H7 (cell line): Measurements from ENCODE around the gene PCDHB2. TPM values are rescaled to one million over a fixed set of nuclear protein-coding genes. Genes with fewer than 3 reads are reported as not detected.
"Not testable (repeated sequence)": the region's sequence is repeated elsewhere in the genome, so short reads cannot be mapped to it uniquely, and the experiment has no call there.

Experiments used
- DNase-seq: peaks from one replicate; pipeline ENCODE4 v3.0.0; 2012
- H3K27me3 ChIP-seq: 2 replicates; pipeline ENCODE4 v1.6.0; 2011; ENCODE audit warnings: mild to moderate bottlenecking, low read length; ENCODE audit not compliant: control insufficient read depth, insufficient read depth
- H3K36me3 ChIP-seq: replicated peaks from 2 replicates; pipeline ENCODE4 v1.5.1; 2011; ENCODE audit warnings: low read length; ENCODE audit not compliant: control insufficient read depth, insufficient read depth
- H3K4me3 ChIP-seq: 2 replicates; pipeline ENCODE4 v1.5.1; 2011; ENCODE audit warnings: low read depth, mild to moderate bottlenecking, control low read depth, low read length, moderate library complexity; ENCODE audit not compliant: insufficient read depth
- total RNA-seq: library from RNA; depleted of rRNA; stranded (reverse); fragments of >200 nt; shearing (Covaris generic); gene quantifications from 2 replicates; pipeline ENCODE4 v1.2.3, GENCODE V29; 2014; rRNA removed

PCDHB2 gene
- total RNA-seq, 1 experiment from 2014 or later: 0.69 TPM

- no peak for DNase-seq
- H3K27me3 ChIP-seq: no peaks in the 10 kb centered on the region
- H3K36me3 ChIP-seq: no peaks in the 10 kb centered on the region
- H3K4me3 ChIP-seq: no peak overlapping the region
Observed at GRCh38 chr5:141119250-141119649, 24.8 kb downstream of the PCDHB2 start.

- peak; percentile 57 for DNase-seq
- H3K4me3 ChIP-seq: no peak within 1 kb of the TSS
- no peaks in the 10 kb centered on the region for H3K36me3 ChIP-seq
- H3K27me3 ChIP-seq: no peaks in the 10 kb centered on the region
Observed at GRCh38 chr5:141121563-141121962, 27.1 kb downstream of the PCDHB2 start, which contains the start of gene PCDHB4. PCDHB4 (plus strand) TSS chr5:141121818; CDS start chr5:141121999, 181 bp downstream.

- no peaks in the 10 kb centered on the region for H3K36me3 ChIP-seq
- no peaks in the 10 kb centered on the region for H3K27me3 ChIP-seq
- H3K4me3 ChIP-seq: no peak overlapping the region
- peak; percentile 18 for DNase-seq
Observed at GRCh38 chr5:141121985-141122384, 27.6 kb downstream of the PCDHB2 start.

GRCh38 chr5:141123396-141124135 lies 29.2 kb downstream of the PCDHB2 start:
- not testable (repeated sequence) for H3K27me3 ChIP-seq, H3K4me3 ChIP-seq, DNase-seq, H3K36me3 ChIP-seq

GRCh38 chr5:141127305-141127704 lies 32.9 kb downstream of the PCDHB2 start:
- no peak overlapping the region for H3K4me3 ChIP-seq
- H3K27me3 ChIP-seq: no peaks in the 10 kb centered on the region
- no peaks in the 10 kb centered on the region for H3K36me3 ChIP-seq
- DNase-seq: no peak

GRCh38 chr5:141135030-141135717 lies 40.8 kb downstream of the PCDHB2 start, which contains the start of gene PCDHB5:
PCDHB5 (plus strand) TSS chr5:141135206; CDS start chr5:141135435, 229 bp downstream.
- H3K4me3 ChIP-seq: peak within 1 kb of the TSS; percentile 44; the same call in 1 of the 2 replicates
- no peaks in the 10 kb centered on the region for H3K27me3 ChIP-seq
- H3K36me3 ChIP-seq: no peaks in the 10 kb centered on the region
- DNase-seq: peak; percentile 53

GRCh38 chr5:141135718-141136266 lies 41.4 kb downstream of the PCDHB2 start:
- Histone ChIP-seq H3K36me3 (no peaks in the 10 kb centered on the region), H3K4me3 (peak overlapping the region; percentile 44; the same call in 1 of the 2 replicates), H3K27me3 (no peaks in the 10 kb centered on the region)
- DNase-seq: no peak

GRCh38 chr5:141137346-141137745 lies 42.9 kb downstream of the PCDHB2 start:
- H3K27me3 ChIP-seq, H3K4me3 ChIP-seq, DNase-seq, H3K36me3 ChIP-seq: not testable (repeated sequence)

Other genes starting within 250 kb of the PCDHB2 start
- gene PCDHA9, start 246.2 kb upstream of the PCDHB2 start, total RNA-seq: 0.03 TPM in 1 of 2 replicates, not detected in the other
- gene PCDHA10, start 238.7 kb upstream of the PCDHB2 start, total RNA-seq: 0.11 and 0.28 TPM in 2 replicates
- 10.0 and 10.2 TPM in 2 replicates for gene PCDHA11, start 225.7 kb upstream of the PCDHB2 start, total RNA-seq
- 1.9 and 2.3 TPM in 2 replicates for gene PCDHA12, start 219.3 kb upstream of the PCDHB2 start, total RNA-seq
- 1.6 and 2.5 TPM in 2 replicates for gene PCDHA13, start 212.5 kb upstream of the PCDHB2 start, total RNA-seq
- gene PCDHAC1, start 168.3 kb upstream of the PCDHB2 start, total RNA-seq: 10.3 and 17.3 TPM in 2 replicates
- 21.2 and 24.2 TPM in 2 replicates for gene PCDHAC2, start 128.1 kb upstream of the PCDHB2 start, total RNA-seq
- 0.10 and 0.30 TPM in 2 replicates for gene PCDHB1, start 43.2 kb upstream of the PCDHB2 start, total RNA-seq
- gene PCDHB3, start 5.9 kb downstream of the PCDHB2 start, total RNA-seq: 0.21 and 0.26 TPM in 2 replicates
- gene PCDHB4, start 27.2 kb downstream of the PCDHB2 start, total RNA-seq: 0.35 and 0.41 TPM in 2 replicates
- gene PCDHB5, start 40.6 kb downstream of the PCDHB2 start, total RNA-seq: 0.07 TPM in 2 replicates
- gene PCDHB6, start 55.4 kb downstream of the PCDHB2 start, total RNA-seq: not detected in 2 replicates
- gene PCDHB7, start 78.0 kb downstream of the PCDHB2 start, total RNA-seq: 0.03 TPM in 1 of 2 replicates, not detected in the other
- not detected in 2 replicates for gene PCDHB8, start 83.2 kb downstream of the PCDHB2 start, total RNA-seq
- 0.03 and 0.07 TPM in 2 replicates for gene PCDHB16, start 87.8 kb downstream of the PCDHB2 start, total RNA-seq
- not detected in 2 replicates for gene PCDHB9, start 92.5 kb downstream of the PCDHB2 start, total RNA-seq
- gene PCDHB10, start 97.7 kb downstream of the PCDHB2 start, total RNA-seq: 0.03 and 0.33 TPM in 2 replicates
- gene PCDHB11, start 105.0 kb downstream of the PCDHB2 start, total RNA-seq: 0.03 and 0.18 TPM in 2 replicates
- gene PCDHB12, start 114.1 kb downstream of the PCDHB2 start, total RNA-seq: not detected in 2 replicates
- gene PCDHB13, start 119.3 kb downstream of the PCDHB2 start, total RNA-seq: 0.03 TPM in 1 of 2 replicates, not detected in the other
- gene PCDHB14, start 128.7 kb downstream of the PCDHB2 start, total RNA-seq: 0.10 and 0.26 TPM in 2 replicates
- gene PCDHB15, start 150.8 kb downstream of the PCDHB2 start, total RNA-seq: not detected in 2 replicates
- gene SLC25A2, start 209.4 kb downstream of the PCDHB2 start, total RNA-seq: 0.14 TPM in 1 of 2 replicates, not detected in the other
- 39.5 and 41.8 TPM in 2 replicates for gene TAF7, start 226.2 kb downstream of the PCDHB2 start, total RNA-seq
- gene PCDHGA1, start 235.9 kb downstream of the PCDHB2 start, total RNA-seq: not detected in 2 replicates
- gene PCDHGA2, start 244.1 kb downstream of the PCDHB2 start, total RNA-seq: not detected in 2 replicates
- 0.14 TPM in 1 of 2 replicates, not detected in the other for gene PCDHGA3, start 249.2 kb downstream of the PCDHB2 start, total RNA-seq